ENCODE data around the gene PAM.

- TF ChIP-seq CTCF (IDR thresholded peaks at IDR 0.05) (no peak), POLR2A (IDR thresholded peaks at IDR 0.05) (no peak), POLR2AphosphoS5 (IDR thresholded peaks at IDR 0.05; ENCODE audit: insufficient read depth in 1 of 2, low read depth in 1 of 2) (no peak)
These were observed 202.0 kb downstream of the PAM start for GRCh38 chr5:102957141-102957540.
